ENCODE results near the gene CCDC40. TPM values are rescaled to one million over a fixed set of nuclear protein-coding genes. Genes with fewer than 3 reads are reported as not detected.
"Not testable (repeated sequence)": the region's sequence is repeated elsewhere in the genome, so short reads cannot be mapped to it uniquely, and the experiment has no call there.

Gene CCDC40
- total RNA-seq, 2 donors from 2014 or later, result 11.8 to 19.7 TPM

DNA sequence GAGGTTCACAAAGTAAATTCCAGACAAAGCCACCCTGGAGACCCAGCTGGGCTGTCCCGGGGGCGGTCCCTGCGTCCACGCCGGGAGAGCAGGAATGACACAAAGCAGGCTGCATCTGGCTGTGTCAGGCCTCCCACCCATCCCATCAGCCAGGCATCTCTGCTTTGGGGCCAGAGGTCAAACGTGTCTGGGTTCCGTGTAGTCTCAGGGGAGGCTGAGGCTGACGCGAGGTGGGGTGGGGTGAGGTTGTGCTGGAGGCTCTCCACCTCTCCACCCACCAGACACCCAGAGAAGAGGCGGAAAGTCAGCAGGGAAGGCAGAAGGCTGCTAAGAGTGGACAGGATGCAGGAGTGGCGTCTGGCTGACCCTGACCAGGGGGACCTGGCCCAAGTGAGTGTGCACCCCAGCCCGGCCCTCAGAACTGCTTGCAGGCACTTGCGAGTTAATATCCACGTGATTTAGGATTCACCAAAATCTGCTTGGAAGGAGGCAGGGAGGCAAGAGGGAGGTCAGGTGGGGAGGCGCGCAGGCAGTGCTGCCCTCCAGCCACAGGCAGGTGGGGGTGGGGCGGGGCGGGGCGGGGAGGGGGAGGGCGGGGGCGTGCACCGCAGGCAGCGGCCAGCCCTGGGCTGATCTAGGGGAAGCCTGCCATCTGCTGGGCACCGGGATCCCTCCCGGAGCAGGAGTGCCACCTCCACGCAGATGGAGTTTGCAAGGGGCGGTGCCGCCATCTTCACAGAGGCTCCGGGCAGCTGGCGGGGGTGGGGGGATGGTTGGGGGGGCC is 45.1 kb upstream of the CCDC40 start:
- intact Hi-C loops (cut with DNase I), result loop anchor here (5.0 kb wide), 2 partner anchors 149 to 194 kb away; partner anchors contain the start of gene CBX8
- H3K4me3 ChIP-seq, result peak overlapping the region; percentile 18 to 36
- H3K4me1 ChIP-seq (replicated peaks), result peaks cover 43% of the 10 kb centered on the region
- 33% methylated on average over 27 of the region's 30 CpGs for WGBS
- H3K27me3 ChIP-seq (replicated peaks; ENCODE audit: insufficient read depth), result no peaks in the 10 kb centered on the region
- no peaks in the 10 kb centered on the region for H3K9me3 ChIP-seq
- TF ChIP-seq POLR2A (IDR thresholded peaks at IDR 0.05) (no peak), POLR2AphosphoS5 (IDR thresholded peaks at IDR 0.05) (peak; percentile 20)
- TF ChIP-seq, protein P1, sequence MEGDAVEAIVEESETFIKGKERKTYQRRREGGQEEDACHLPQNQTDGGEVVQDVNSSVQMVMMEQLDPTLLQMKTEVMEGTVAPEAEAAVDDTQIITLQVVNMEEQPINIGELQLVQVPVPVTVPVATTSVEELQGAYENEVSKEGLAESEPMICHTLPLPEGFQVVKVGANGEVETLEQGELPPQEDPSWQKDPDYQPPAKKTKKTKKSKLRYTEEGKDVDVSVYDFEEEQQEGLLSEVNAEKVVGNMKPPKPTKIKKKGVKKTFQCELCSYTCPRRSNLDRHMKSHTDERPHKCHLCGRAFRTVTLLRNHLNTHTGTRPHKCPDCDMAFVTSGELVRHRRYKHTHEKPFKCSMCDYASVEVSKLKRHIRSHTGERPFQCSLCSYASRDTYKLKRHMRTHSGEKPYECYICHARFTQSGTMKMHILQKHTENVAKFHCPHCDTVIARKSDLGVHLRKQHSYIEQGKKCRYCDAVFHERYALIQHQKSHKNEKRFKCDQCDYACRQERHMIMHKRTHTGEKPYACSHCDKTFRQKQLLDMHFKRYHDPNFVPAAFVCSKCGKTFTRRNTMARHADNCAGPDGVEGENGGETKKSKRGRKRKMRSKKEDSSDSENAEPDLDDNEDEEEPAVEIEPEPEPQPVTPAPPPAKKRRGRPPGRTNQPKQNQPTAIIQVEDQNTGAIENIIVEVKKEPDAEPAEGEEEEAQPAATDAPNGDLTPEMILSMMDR (IDR thresholded peaks at IDR 0.05), result peak; percentile 38 to 83 (median 65)
- peak; percentile 89 for DNase-seq (ENCODE audit: low spot score)
- H3K36me3 ChIP-seq, result no peaks in the 10 kb centered on the region
- H3K27ac ChIP-seq, result peak overlapping the region; percentile 76 to 90

DNA sequence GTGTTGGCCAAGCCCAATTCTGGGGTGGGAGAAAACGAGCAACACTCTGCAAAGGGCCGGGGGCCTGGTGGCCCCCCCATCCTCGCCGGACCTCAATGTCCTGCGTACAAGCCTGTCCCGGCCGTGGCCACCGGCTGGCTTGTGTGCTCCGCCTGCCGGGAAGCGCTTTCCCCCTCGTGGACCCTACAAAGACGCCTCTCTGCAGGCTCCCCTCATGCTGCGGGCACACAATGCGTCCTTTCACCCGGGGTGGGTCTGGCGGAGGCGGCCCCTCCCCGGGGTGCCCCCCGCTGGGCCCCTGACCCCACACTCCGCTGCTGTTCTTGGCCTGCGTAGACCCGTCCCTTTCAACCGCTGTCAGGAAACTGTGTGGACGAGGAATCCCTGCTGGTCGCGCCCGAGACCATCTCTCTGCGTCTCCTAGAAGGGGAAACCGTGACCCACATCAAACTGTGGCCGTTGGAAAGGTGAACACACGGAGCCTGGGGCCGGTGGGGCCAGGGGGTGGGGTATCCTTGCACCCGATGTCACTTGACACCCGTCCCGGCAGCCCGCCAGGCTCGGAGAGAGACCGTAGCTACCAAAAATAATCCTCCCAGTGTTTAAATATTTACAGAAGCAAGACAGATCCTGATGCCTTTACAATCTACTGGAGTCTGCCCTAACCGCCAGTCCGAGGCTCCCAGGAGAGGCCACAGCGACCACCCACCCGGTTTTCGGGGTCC is 44.4 kb upstream of the CCDC40 start:
- H3K4me1 ChIP-seq (replicated peaks), result peaks cover 43% of the 10 kb centered on the region
- H3K4me3 ChIP-seq, result peak overlapping the region; percentile 18 to 36
- H3K36me3 ChIP-seq, result no peaks in the 10 kb centered on the region
- WGBS, result 2% methylated on average over 38 of the region's 44 CpGs
- peak overlapping the region; percentile 76 to 90 for H3K27ac ChIP-seq
- peak; percentile 82 for DNase-seq (ENCODE audit: low spot score)
- no peaks in the 10 kb centered on the region for H3K9me3 ChIP-seq
- intact Hi-C loops (cut with DNase I), result loop anchor here (2.0 to 5.0 kb wide), 3 partner anchors 150 to 249 kb away; partner anchors contain the start of gene CBX8
- TF ChIP-seq, protein P1 (IDR thresholded peaks at IDR 0.05), result peak in 1 of 4 experiments; percentile 12
- TF ChIP-seq POLR2A (IDR thresholded peaks at IDR 0.05) (no peak), POLR2AphosphoS5 (IDR thresholded peaks at IDR 0.05) (peak; percentile 66)
- no peaks in the 10 kb centered on the region for H3K27me3 ChIP-seq (replicated peaks; ENCODE audit: insufficient read depth)

DNA sequence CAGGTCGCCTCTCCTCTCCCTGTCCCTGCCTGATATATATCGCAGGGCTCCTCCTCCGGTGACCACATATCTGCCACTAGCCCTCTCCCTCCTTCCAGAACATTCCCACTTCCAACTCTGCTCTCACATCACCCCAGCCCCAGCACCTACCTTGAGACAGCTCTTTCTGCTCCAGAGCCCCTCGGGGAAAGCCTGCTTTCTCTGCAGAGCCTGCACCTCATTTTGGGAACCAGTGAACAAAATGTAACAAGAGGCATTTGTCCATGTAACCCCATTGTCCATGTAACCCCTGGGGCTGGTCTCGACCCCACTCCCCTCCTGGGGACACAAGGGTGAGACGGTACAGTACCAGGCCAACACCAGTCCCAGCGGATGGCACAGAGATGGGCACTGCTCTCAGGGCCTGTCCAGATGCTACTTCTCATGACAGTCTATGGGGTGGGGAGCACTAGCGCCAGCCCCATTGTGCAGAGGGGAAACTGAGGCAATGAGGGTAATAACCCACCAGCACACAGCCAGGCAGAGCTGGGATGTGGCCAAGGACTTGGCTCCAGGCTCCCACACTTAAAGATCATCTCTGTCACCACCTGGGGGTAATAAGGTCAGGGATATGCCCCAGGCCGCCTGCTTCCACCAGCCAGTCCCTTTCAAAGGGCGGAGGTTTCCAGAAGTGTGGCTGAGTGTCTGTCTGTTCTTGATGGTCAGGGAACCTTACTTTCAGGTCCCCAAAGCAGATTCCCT is 43.6 kb upstream of the CCDC40 start:
- H3K4me3 ChIP-seq, result peak overlapping the region in 1 of 2 donors; percentile 36
- H3K27ac ChIP-seq, result peak overlapping the region; percentile 76 to 90
- H3K9me3 ChIP-seq, result no peaks in the 10 kb centered on the region
- no peaks in the 10 kb centered on the region for H3K36me3 ChIP-seq
- intact Hi-C loops (cut with DNase I), result loop anchor here (2.0 to 5.0 kb wide), 3 partner anchors 151 to 250 kb away; partner anchors contain the start of gene CBX8
- H3K27me3 ChIP-seq (replicated peaks; ENCODE audit: insufficient read depth), result no peaks in the 10 kb centered on the region
- no peak for DNase-seq (ENCODE audit: low spot score)
- peaks cover 37% of the 10 kb centered on the region for H3K4me1 ChIP-seq (replicated peaks)
- TF ChIP-seq POLR2A (IDR thresholded peaks at IDR 0.05) (no peak), POLR2AphosphoS5 (IDR thresholded peaks at IDR 0.05) (no peak)
- TF ChIP-seq, protein P1 (IDR thresholded peaks at IDR 0.05), result no peak
- WGBS, result 47% methylated on average over 10 of the region's 10 CpGs

DNA sequence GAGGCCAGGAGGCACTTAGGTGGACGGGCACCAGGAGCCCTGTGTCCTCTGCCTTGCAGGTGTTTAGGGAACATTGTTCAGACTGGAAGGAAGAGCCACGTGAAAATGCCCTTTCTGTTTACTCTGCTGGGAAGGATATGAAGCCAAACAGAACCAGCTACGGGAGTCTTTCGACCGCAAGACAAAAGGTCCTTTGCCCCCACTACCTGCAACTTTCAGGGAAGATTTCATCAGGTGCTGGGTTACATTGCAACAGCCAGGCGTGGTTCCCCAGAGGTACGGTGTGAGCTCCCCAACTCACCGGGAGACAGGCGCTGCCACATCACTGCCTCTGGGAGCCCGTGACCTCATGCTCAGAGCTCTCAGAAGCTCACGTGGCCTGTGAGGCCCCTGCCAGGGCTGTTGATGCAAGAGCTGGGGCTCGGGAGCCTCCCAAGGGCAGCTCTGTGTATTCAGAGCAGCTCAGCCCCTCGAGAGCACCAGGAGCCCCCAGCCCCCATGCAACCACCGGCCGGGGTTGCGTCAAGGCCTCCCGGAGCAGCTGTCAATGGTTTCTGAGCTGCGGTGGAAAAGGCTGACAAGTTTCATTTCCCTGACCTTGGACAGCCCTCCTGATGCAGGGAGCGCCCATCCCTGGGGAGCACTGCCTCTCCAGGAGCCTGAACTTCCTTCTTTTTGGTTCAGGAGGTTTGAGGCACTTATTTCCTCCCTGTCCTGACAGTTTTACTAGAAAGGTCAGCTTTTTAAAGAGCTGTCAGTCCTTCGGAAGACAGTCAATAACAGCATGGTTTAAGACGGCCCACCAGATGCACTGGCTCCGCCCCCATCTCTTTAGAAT is 42.8 kb upstream of the CCDC40 start:
- intact Hi-C loops (cut with DNase I), result loop anchor here (2.0 to 5.0 kb wide), 3 partner anchors 151 to 251 kb away; partner anchors contain the start of gene CBX8

DNA sequence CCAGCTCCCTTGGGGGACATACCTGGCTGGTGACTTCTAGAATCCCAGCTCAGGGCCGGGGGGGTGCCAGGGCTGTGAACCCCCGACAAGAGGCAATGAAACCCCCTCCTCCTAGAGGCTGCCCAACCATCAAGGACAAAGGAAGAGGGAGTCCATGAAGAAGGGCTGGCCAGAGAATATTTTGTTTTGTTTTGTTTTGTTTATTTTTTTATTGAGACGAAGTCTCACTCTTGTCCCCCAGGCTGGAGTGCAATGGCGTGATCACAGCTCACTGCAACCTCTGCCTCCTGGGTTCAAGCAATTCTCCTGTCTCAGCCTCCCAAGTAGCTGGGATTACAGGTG is 42.2 kb upstream of the CCDC40 start:
- H3K27ac ChIP-seq, result peak overlapping the region; percentile 76 to 90
- DNase-seq (ENCODE audit: low spot score), result not testable (repeated sequence)
- 86% methylated on average over 4 of the region's 4 CpGs for whole genome bisulfite sequencing

More for the DNA sequence above, 42.8 kb upstream of the CCDC40 start:
- no peaks in the 10 kb centered on the region for H3K27me3 ChIP-seq (replicated peaks; ENCODE audit: insufficient read depth)
- H3K4me3 ChIP-seq, result no peak overlapping the region
- peak; percentile 53 for TF ChIP-seq POLR2AphosphoS5 (IDR thresholded peaks at IDR 0.05)
- TF ChIP-seq, protein P1 (IDR thresholded peaks at IDR 0.05), result no peak
- peak; percentile 64 for DNase-seq (ENCODE audit: low spot score)
- H3K4me1 ChIP-seq (replicated peaks), result peaks cover 37% of the 10 kb centered on the region
- no peaks in the 10 kb centered on the region for H3K9me3 ChIP-seq
- peak overlapping the region; percentile 76 to 90 for H3K27ac ChIP-seq
- 36% methylated on average over 22 of the region's 22 CpGs for WGBS
- H3K36me3 ChIP-seq, result no peaks in the 10 kb centered on the region

More for the DNA sequence above, 42.2 kb upstream of the CCDC40 start:
- H3K9me3 ChIP-seq; H3K4me3 ChIP-seq; H3K27me3 ChIP-seq (replicated peaks; ENCODE audit: insufficient read depth); H3K36me3 ChIP-seq: not testable (repeated sequence)
- peaks cover 32% of the 10 kb centered on the region for H3K4me1 ChIP-seq (replicated peaks)
- intact Hi-C loops (cut with DNase I), result loop anchor here (5.0 kb wide), 2 partner anchors 152 to 197 kb away; partner anchors contain the start of gene CBX8
